ENCODE results near the gene EIF3K. TPM values are rescaled to one million over a fixed set of nuclear protein-coding genes. Genes with fewer than 3 reads are reported as not detected.
"Not testable (repeated sequence)": the region's sequence is repeated elsewhere in the genome, so short reads cannot be mapped to it uniquely, and the experiment has no call there.

The EIF3K gene, protein sequence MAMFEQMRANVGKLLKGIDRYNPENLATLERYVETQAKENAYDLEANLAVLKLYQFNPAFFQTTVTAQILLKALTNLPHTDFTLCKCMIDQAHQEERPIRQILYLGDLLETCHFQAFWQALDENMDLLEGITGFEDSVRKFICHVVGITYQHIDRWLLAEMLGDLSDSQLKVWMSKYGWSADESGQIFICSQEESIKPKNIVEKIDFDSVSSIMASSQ
- 229 TPM for total RNA-seq
- long read RNA-seq, transcript EIF3K-201 (8 exons, 864 nt) = major isoform, 78 of 91 reads
- long read RNA-seq, partial matches to known transcripts = 2 of 91 reads
- long read RNA-seq, other reads (novel, unspliced or antisense) = 11 of 91 reads

DNA sequence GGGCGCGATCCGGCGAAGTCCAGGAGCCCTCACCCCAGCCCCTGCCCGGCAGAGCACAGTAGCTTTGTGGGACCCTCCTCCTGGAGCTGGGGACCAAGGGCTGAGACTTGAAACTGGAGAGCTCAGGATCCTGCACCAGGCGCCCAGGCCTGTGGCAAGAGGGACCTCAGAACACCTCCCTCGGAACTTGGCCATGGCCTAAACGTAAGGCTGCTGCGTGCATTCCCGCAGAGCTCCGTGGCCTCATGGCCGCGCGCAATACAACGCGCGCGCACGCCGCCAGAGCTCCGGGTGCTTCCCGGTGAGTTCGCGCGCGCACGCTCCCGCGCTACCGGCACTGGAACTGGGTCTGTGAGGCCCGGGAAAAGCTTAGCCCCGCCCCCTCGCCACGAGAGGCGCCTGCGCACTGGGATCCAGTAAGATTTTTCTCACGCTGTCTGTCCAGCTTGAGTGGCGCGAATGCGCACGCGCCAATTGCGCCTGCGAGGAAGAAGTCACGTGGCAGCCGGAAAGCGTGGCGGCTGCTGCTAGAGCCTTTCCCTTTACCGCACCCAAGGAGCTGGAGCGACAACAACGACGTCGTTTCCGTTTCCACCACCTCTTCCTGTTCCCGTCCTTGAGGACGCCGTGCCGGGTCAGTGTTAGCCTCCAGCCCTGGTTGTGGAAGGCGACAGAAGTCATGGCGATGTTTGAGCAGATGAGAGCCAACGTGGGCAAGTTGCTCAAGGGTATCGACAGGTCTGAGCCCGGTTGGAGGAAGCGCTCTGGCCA lies at the start of gene EIF3K:
Gene EIF3K (plus strand): TSS at position 599 of the 771 bp plus-strand sequence. CDS start 81 bp downstream, at position 680.
- intact Hi-C loops (cut with DNase I) = no loop called here
- H3K36me3 ChIP-seq = peaks cover 37% of the 10 kb centered on the region
- H3K9me3 ChIP-seq = no peaks in the 10 kb centered on the region
- no peaks in the 10 kb centered on the region for H3K27me3 ChIP-seq (ENCODE audit: low read depth)
- TF ChIP-seq, protein P1, sequence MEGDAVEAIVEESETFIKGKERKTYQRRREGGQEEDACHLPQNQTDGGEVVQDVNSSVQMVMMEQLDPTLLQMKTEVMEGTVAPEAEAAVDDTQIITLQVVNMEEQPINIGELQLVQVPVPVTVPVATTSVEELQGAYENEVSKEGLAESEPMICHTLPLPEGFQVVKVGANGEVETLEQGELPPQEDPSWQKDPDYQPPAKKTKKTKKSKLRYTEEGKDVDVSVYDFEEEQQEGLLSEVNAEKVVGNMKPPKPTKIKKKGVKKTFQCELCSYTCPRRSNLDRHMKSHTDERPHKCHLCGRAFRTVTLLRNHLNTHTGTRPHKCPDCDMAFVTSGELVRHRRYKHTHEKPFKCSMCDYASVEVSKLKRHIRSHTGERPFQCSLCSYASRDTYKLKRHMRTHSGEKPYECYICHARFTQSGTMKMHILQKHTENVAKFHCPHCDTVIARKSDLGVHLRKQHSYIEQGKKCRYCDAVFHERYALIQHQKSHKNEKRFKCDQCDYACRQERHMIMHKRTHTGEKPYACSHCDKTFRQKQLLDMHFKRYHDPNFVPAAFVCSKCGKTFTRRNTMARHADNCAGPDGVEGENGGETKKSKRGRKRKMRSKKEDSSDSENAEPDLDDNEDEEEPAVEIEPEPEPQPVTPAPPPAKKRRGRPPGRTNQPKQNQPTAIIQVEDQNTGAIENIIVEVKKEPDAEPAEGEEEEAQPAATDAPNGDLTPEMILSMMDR (IDR thresholded peaks at IDR 0.05) = no peak
- H3K27ac ChIP-seq = peak within 1 kb of the TSS; percentile 89
- DNase-seq (peak; percentile 100), ATAC-seq (peak; percentile 97)
- H3K4me1 ChIP-seq = peaks cover 24% of the 10 kb centered on the region
- peak within 1 kb of the TSS; percentile 93 for H3K4me3 ChIP-seq

DNA sequence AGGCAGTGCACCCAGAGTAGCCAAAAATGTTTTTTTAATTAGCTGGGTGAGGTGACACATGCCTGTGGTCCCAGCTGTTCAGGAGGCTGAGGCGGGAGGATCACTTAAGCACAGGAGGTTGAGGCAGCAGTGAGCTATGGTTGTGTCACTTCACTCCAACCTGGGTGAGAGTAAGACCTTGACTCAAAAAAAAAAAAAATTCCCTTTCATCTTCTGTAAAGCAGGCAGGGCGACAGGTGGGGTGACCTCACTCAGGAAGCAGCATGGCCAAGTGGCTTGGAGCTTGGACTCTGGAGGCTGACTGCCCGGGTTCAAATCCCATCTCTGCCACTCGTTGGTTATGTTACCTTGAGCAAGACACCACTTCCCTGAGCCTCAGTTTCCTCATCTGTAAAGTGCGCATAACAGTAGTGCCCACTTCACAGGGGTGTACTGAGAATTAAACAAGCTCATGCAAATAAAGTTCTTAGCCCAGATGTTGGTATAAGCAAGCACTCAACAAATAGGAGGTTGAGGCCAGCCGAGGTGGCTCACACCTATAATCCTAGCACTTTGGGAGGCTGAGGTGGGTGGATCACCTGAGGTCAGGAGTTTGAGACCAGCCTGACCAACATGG lies 49.5 kb upstream of the EIF3K start:
- ATAC-seq (no peak), DNase-seq (no peak)
- intact Hi-C loops (cut with DNase I) = no loop called here
- peaks cover 4% of the 10 kb centered on the region for H3K4me1 ChIP-seq
- no peaks in the 10 kb centered on the region for H3K36me3 ChIP-seq
- no peaks in the 10 kb centered on the region for H3K9me3 ChIP-seq
- H3K27me3 ChIP-seq (ENCODE audit: low read depth) = peaks cover 9% of the 10 kb centered on the region
- no peak overlapping the region for H3K4me3 ChIP-seq
- TF ChIP-seq, protein P1 (IDR thresholded peaks at IDR 0.05) = no peak
- no peak overlapping the region for H3K27ac ChIP-seq

DNA sequence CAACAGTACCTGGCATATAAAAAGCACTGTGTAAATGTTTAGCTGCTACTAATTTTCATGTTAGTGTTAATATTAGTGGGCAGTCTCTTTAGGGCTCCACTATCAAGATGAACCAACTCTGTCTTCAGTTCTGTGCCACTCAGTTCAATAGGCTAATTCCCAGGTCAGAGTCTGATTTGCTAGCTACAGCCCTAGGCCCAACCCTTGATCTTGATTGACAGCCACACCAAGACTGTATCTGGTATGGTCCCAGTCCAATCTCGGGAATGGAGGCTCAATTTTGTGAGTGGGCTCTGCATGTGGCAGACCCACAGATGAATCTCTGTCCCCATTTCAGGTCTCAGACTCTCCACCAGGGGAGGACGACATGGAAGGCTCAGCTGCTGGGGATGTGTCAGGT lies 47.3 kb upstream of the EIF3K start:
- Histone ChIP-seq H3K4me1 (no peaks in the 10 kb centered on the region), H3K4me3 (no peak overlapping the region), H3K27me3 (ENCODE audit: low read depth) (no peaks in the 10 kb centered on the region), H3K36me3 (no peaks in the 10 kb centered on the region), H3K9me3 (no peaks in the 10 kb centered on the region), H3K27ac (no peak overlapping the region)
- TF ChIP-seq, protein P1 (IDR thresholded peaks at IDR 0.05) = no peak
- intact Hi-C loops (cut with DNase I) = no loop called here
- ATAC-seq (no peak), DNase-seq (no peak)

DNA sequence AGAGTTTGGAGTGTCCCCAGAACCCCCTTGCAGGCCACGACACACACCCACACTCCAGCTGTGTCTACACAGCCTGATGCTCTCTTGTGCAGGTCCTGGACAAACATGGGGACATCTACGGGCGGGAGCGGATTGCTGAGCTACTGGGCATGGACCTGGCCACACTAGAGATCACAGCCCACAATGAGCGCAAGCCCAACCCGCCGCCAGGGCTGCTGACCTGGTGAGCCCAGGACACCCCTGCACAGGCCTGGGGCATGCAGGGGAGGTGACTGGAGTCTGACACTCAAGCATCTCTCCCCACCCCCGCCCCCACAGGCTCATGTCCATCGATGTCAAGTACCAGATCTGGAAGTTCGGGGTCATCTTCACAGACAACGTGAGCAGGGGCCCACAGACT lies 41.2 kb upstream of the EIF3K start:
- no peaks in the 10 kb centered on the region for H3K9me3 ChIP-seq
- intact Hi-C loops (cut with DNase I) = no loop called here
- no peak for DNase-seq
- H3K27me3 ChIP-seq (ENCODE audit: low read depth) = no peaks in the 10 kb centered on the region
- H3K36me3 ChIP-seq = no peaks in the 10 kb centered on the region
- TF ChIP-seq, protein P1 (IDR thresholded peaks at IDR 0.05) = no peak
- no peak overlapping the region for H3K27ac ChIP-seq
- peaks cover 4% of the 10 kb centered on the region for H3K4me1 ChIP-seq
- ATAC-seq = no peak
- no peak overlapping the region for H3K4me3 ChIP-seq

DNA sequence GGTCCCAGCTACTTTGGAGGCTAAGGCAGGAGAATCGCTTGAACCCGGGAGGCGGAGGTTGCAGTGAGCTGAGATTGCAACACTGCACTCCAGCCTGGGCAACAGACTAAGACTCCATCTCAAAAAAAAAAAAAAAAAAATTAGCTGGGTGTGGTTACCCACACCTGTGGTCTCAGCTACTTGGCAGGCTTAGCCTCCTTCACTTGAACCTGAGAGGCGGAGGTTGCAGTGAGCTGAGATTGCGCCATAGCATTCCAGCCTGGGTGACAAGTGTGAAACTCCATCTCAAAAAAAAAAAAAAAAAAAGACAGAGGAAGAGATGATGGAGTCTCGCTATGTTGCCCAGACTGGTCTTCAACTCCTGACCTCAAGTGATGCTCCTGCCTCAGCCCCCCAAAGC lies 39.7 kb upstream of the EIF3K start:
- ATAC-seq (peak; percentile 88 to 92), DNase-seq (peak; percentile 81)
- H3K27ac ChIP-seq; intact Hi-C loops (cut with DNase I); H3K36me3 ChIP-seq; H3K4me1 ChIP-seq; H3K27me3 ChIP-seq (ENCODE audit: low read depth); H3K4me3 ChIP-seq; H3K9me3 ChIP-seq: not testable (repeated sequence)

Measured in lower lobe of right lung (tissue), 2 donors.